H1 (cell line): ENCODE measurements around the gene LYPD6B. TPM values are rescaled to one million over a fixed set of nuclear protein-coding genes. Genes with fewer than 3 reads are reported as not detected.

ENCODE experiments used
- CTCF ChIA-PET: fragments of 300-600 bp; sonication (Branson Sonifier 250); formaldehyde crosslinking; loops from one replicate; lab custom pipeline; 2021; ENCODE audit not compliant: partially characterized antibody; lab: Charles Lee
- POLR2A ChIA-PET: fragments of 300-600 bp; sonication (Branson Sonifier 250); formaldehyde crosslinking; loops from one replicate; lab custom pipeline; 2021; ENCODE audit warnings: inconsistent platforms; ENCODE audit not compliant: partially characterized antibody; lab: Charles Lee
- DNase-seq, 2 experiments: peaks; one replicate each; pipeline versions ENCODE4 v3.0.0 to v3.0.0-alpha.2; 2010 to 2022; ENCODE audit warnings: low spot score in 2 of 2, low read depth in 1 of 2, mixed read lengths in 1 of 2
- FAIRE-seq: peaks from 2 replicates; lab custom pipeline; 2011; peaks lifted over from hg19 to GRCh38; lab: Jason Lieb, UNC
- H2AFZ ChIP-seq: 2 replicates; pipeline ENCODE4 v1.8.1; 2012; ENCODE audit warnings: low read length, inconsistent platforms
- H2AK5ac ChIP-seq: 2 replicates; pipeline ENCODE4 v1.6.1; 2013; ENCODE audit warnings: low read depth, low read length
- H2BK120ac ChIP-seq: replicated peaks from 2 replicates; pipeline ENCODE3; 2013; ENCODE audit warnings: low read depth, low read length, inconsistent platforms
- H2BK12ac ChIP-seq: 2 replicates; pipeline ENCODE4 v1.6.1; 2013; ENCODE audit warnings: low read depth, low read length
- H2BK15ac ChIP-seq: 2 replicates; pipeline ENCODE4 v1.6.1; 2013; ENCODE audit warnings: low read length
- H2BK20ac ChIP-seq: 2 replicates; pipeline ENCODE4 v1.6.1; 2013; ENCODE audit warnings: low read length
- H2BK5ac ChIP-seq: 2 replicates; pipeline ENCODE4 v1.6.1; 2013; ENCODE audit warnings: low read depth, low read length
- H3K14ac ChIP-seq: 2 replicates; pipeline ENCODE4 v1.6.1; 2013; ENCODE audit warnings: inconsistent platforms; ENCODE audit not compliant: insufficient read length
- H3K18ac ChIP-seq: 2 replicates; pipeline ENCODE4 v1.6.1; 2013; ENCODE audit warnings: low read length; ENCODE audit errors: extremely low read depth
- H3K23ac ChIP-seq: 2 replicates; pipeline ENCODE4 v1.6.1; 2013; ENCODE audit warnings: inconsistent platforms; ENCODE audit not compliant: insufficient read length
- H3K23me2 ChIP-seq: 2 replicates; pipeline ENCODE4 v1.6.1; 2013; ENCODE audit warnings: low read depth, low read length
- H3K27ac ChIP-seq: 2 replicates; pipeline ENCODE4 v1.6.1; 2011; ENCODE audit warnings: low read depth, low read length, inconsistent platforms
- H3K27me3 ChIP-seq, 4 experiments: replicated peaks in 1 of 4; 1 replicate in 1 of 4; 2 replicates in 3 of 4; pipeline versions ENCODE4 v1.6.1 to v1.8.1; 2011 to 2013; ENCODE audit warnings: low read length in 3 of 4, mild to moderate bottlenecking in 3 of 4, inconsistent platforms in 2 of 4, mixed read lengths in 2 of 4, moderate library complexity in 1 of 4; ENCODE audit not compliant: control insufficient read depth in 3 of 4, insufficient read depth in 3 of 4; ENCODE audit errors: extremely low read depth in 1 of 4
- H3K36me3 ChIP-seq, 4 experiments: 2 replicates each; pipeline versions ENCODE4 v1.6.1 to v1.8.1; 2011 to 2013; ENCODE audit warnings: mild to moderate bottlenecking in 4 of 4, low read length in 3 of 4, moderate library complexity in 2 of 4, control low read depth in 1 of 4, inconsistent platforms in 1 of 4; ENCODE audit not compliant: insufficient read depth in 4 of 4, control insufficient read depth in 2 of 4
- H3K4ac ChIP-seq: replicated peaks from 2 replicates; pipeline ENCODE3; 2013; ENCODE audit warnings: low read length, low read depth, mixed read lengths, inconsistent platforms; ENCODE audit not compliant: insufficient read length
- H3K4me1 ChIP-seq, 4 experiments: replicated peaks in 1 of 4; 1 replicate in 1 of 4; 2 replicates in 3 of 4; pipeline versions ENCODE4 v1.6.1 to v1.8.1; 2011 to 2013; ENCODE audit warnings: low read length in 3 of 4, inconsistent platforms in 2 of 4, mixed read lengths in 1 of 4; ENCODE audit not compliant: insufficient read depth in 4 of 4, control insufficient read depth in 3 of 4
- H3K4me2 ChIP-seq, 2 experiments: 2 replicates each; pipeline versions ENCODE4 v1.6.1 to v1.8.1; 2011 to 2013; ENCODE audit warnings: low read depth in 2 of 2, low read length in 2 of 2, control low read depth in 1 of 2, inconsistent platforms in 1 of 2, mild to moderate bottlenecking in 1 of 2; ENCODE audit not compliant: insufficient read depth in 1 of 2
- H3K4me3 ChIP-seq, 4 experiments: fragments of 200-600, 300-600 bp in 1 of 4; sonication (generic), shearing (Covaris generic), sonication (Bioruptor Twin) in 1 of 4; 2 replicates each; pipeline versions ENCODE4 v1.5.1 to v1.8.1; 2011 to 2016; ENCODE audit warnings: low read length in 4 of 4, low read depth in 3 of 4, control low read depth in 2 of 4, inconsistent platforms in 2 of 4, mild to moderate bottlenecking in 2 of 4, mixed read lengths in 1 of 4, moderate library complexity in 1 of 4; ENCODE audit not compliant: insufficient read depth in 2 of 4; ENCODE audit errors: extremely low read depth in 1 of 4
- H3K56ac ChIP-seq: replicated peaks from 2 replicates; pipeline ENCODE3; 2013; ENCODE audit warnings: low read depth, mild to moderate bottlenecking, mixed read lengths, low read length, inconsistent platforms; ENCODE audit not compliant: insufficient read length
- H3K79me1 ChIP-seq: 2 replicates; pipeline ENCODE4 v1.6.1; 2013; ENCODE audit warnings: low read depth, low read length, control low read depth
- H3K79me2 ChIP-seq, 2 experiments: 2 replicates each; pipeline versions ENCODE4 v1.6.1 to v1.8.1; 2012 to 2013; ENCODE audit warnings: low read length in 2 of 2, mild to moderate bottlenecking in 2 of 2, inconsistent platforms in 1 of 2; ENCODE audit not compliant: insufficient read depth in 2 of 2, control insufficient read depth in 1 of 2
- H3K9ac ChIP-seq, 4 experiments: replicated peaks in 1 of 4; 1 replicate in 1 of 4; 2 replicates in 3 of 4; pipeline versions ENCODE4 v1.6.1 to v1.8.1; 2011 to 2013; ENCODE audit warnings: low read depth in 3 of 4, low read length in 3 of 4, control low read depth in 2 of 4, mild to moderate bottlenecking in 2 of 4, moderate library complexity in 2 of 4, inconsistent platforms in 1 of 4; ENCODE audit errors: extremely low read depth in 1 of 4
- H3K9me3 ChIP-seq, 2 experiments: 2 replicates each; pipeline versions ENCODE4 v1.6.1 to v1.8.1; 2012 to 2013; ENCODE audit warnings: mild to moderate bottlenecking in 2 of 2, moderate library complexity in 2 of 2, control low read depth in 1 of 2, inconsistent platforms in 1 of 2, low read depth in 1 of 2, low read length in 1 of 2, mixed read lengths in 1 of 2; ENCODE audit not compliant: insufficient read depth in 2 of 2
- H4K20me1 ChIP-seq, 2 experiments: replicated peaks in 1 of 2; 2 replicates each; pipeline versions ENCODE3 to v1.8.1; 2011 to 2013; ENCODE audit warnings: inconsistent platforms in 2 of 2, low read length in 2 of 2, mild to moderate bottlenecking in 1 of 2; ENCODE audit not compliant: insufficient read depth in 2 of 2, control insufficient read depth in 1 of 2
- H4K5ac ChIP-seq: 2 replicates; pipeline ENCODE4 v1.6.1; 2013; ENCODE audit warnings: low read length, low read depth, mixed read lengths, inconsistent platforms; ENCODE audit not compliant: insufficient read length
- H4K8ac ChIP-seq: 2 replicates; pipeline ENCODE4 v1.8.0; 2013; ENCODE audit warnings: mild to moderate bottlenecking, moderate library complexity, low read length, inconsistent platforms; ENCODE audit not compliant: insufficient read depth; ENCODE audit errors: extremely low read depth
- H4K91ac ChIP-seq: replicated peaks from 2 replicates; pipeline ENCODE3; 2013; ENCODE audit warnings: low read length, mixed read lengths, inconsistent platforms; ENCODE audit not compliant: insufficient read length
- CHD2 ChIP-seq: IDR thresholded peaks from 2 replicates; pipeline ENCODE4 v1.6.1; 2012; ENCODE audit warnings: low read length, improper control_type of control experiment
- CREB1 ChIP-seq: IDR thresholded peaks from 2 replicates; pipeline ENCODE4 v1.6.1; 2012; ENCODE audit warnings: inconsistent platforms
- KDM4A ChIP-seq: IDR thresholded peaks from one replicate; pipeline ENCODE4 v1.7.1; 2012; ENCODE audit warnings: low read depth, mild to moderate bottlenecking, moderate library complexity, low read length, inconsistent platforms; ENCODE audit not compliant: severe bottlenecking
- WGBS, 2 experiments: shearing (Covaris generic) in 1 of 2; methylation state at CpG; one replicate each; pipeline versions ENCODE4 v1.1.6 to v1.1.7; 2013 to 2015; ENCODE audit warnings: low lambda C conversion rate in 2 of 2, mixed read lengths in 2 of 2, inconsistent platforms in 1 of 2, low coverage in 1 of 2, missing lambda C conversion rate in 1 of 2; ENCODE audit not compliant: insufficient replicate concordance in 2 of 2, insufficient coverage in 1 of 2, insufficient read length in 1 of 2; ENCODE audit errors: extremely low coverage in 1 of 2, missing lambda C conversion rate in 1 of 2; 5-methylcytosine and 5-hydroxymethylcytosine counted together
- polyA plus RNA-seq, 7 experiments: library from polyadenylated mRNA; depleted of rRNA in 3 of 7; stranded (reverse) in 5 of 7; unstranded in 2 of 7; fragments of >200 nt in 5 of 7; fragments of 200-250 nt in 2 of 7; gene quantifications; 1 replicate in 5 of 7; 2 replicates in 1 of 7; 4 replicates in 1 of 7; pipeline versions ENCODE4 v1.2.1 to v1.2.3, GENCODE V29; 2011 to 2013; ENCODE audit warnings: missing spikeins in 2 of 7, mixed read lengths in 2 of 7
- total RNA-seq: library from RNA; stranded (reverse); fragmentation: NEBNext Ultra II Directional; extraction: Animal tissue kit (Norgen Biotek cat#: 25700); gene quantifications from 2 replicates; pipeline ENCODE4 v1.2.1, GENCODE V29; 2021

LYPD6B gene
- total and polyA plus RNA-seq, 2 of the 8 experiments (the other 6 are each of a cell fraction or from before 2014, with no cell fraction given): 2.2 to 3.5 TPM

- Histone ChIP-seq H3K14ac (no peak overlapping the region), H2BK15ac (no peak overlapping the region), H4K20me1 (peaks cover 0 to 2% of the 10 kb centered on the region in 2 experiments), H2AFZ (no peak overlapping the region), H3K4me1 (peaks cover 0 to 2% (median 0%) of the 10 kb centered on the region in 4 experiments; a peak in 1 of 7 replicates), H4K5ac (no peak overlapping the region), H3K27me3 (no peaks in the 10 kb centered on the region), H3K4me3 (no peak overlapping the region), H4K8ac (no peak overlapping the region), H3K9ac (no peak overlapping the region), H3K9me3 (no peaks in the 10 kb centered on the region), H3K18ac (no peak overlapping the region), H3K79me1 (no peaks in the 10 kb centered on the region), H4K91ac (no peak overlapping the region), H3K36me3 (no peaks in the 10 kb centered on the region), H3K56ac (no peak overlapping the region), H3K23ac (no peak overlapping the region), H2BK5ac (no peak overlapping the region), H2BK20ac (no peak overlapping the region), H3K4me2 (no peak overlapping the region), H3K4ac (no peak overlapping the region), H3K23me2 (no peaks in the 10 kb centered on the region; the same call in 1 of the 2 replicates), H2BK12ac (no peak overlapping the region), H3K79me2 (no peaks in the 10 kb centered on the region), H2BK120ac (no peak overlapping the region), H3K27ac (no peak overlapping the region), H2AK5ac (no peak overlapping the region)
- FAIRE-seq: no peak
- no peak for TF ChIP-seq CREB1
- TF ChIP-seq CHD2: no peak
- TF ChIP-seq KDM4A: no peak
- ChIA-PET POLR2A (no interaction called here), CTCF (interaction anchor here (1.5 to 2.0 kb wide), 3 partner anchors 10 to 254 kb away, joined by 5 to 13 read pairs (median 6); partner anchors contain the start of gene LYPD6B)
- WGBS, 2 experiments: 91% methylated on average over 5 of the region's 5 CpGs; no CpG with 5 or more reads in 1 of the 2 experiments
- no peak for DNase-seq
Observed at GRCh38 chr2:149058936-149059335, 20.4 kb downstream of the LYPD6B start.
